A172 (cell line): Measurements from ENCODE around the gene BANP. TPM values are rescaled to one million over a fixed set of nuclear protein-coding genes. Genes with fewer than 3 reads are reported as not detected.
A peak's percentile ranks its signal among the peaks of the same experiment; 100 is the strongest.

Source experiments
- DNase-seq: peaks from one replicate; pipeline ENCODE4 v3.0.0-alpha.2; 2015; ENCODE audit warnings: low spot score
- total RNA-seq: library from RNA; depleted of rRNA; stranded (reverse); fragments of >200 nt; shearing (Covaris generic); gene quantifications from 2 replicates; pipeline ENCODE4 v1.2.3, GENCODE V29; 2014

BANP gene
- total RNA-seq, 1 experiment from 2014 or later = 25.4 TPM

- DNase-seq = no peak
Measured at GRCh38 chr16:87949071-87949744, 2.0 kb upstream of the BANP start.

- DNase-seq = no peak
Measured at GRCh38 chr16:87951552-87952538, 611 bp downstream of the BANP start.

- no peak for DNase-seq
Measured at GRCh38 chr16:87952751-87953150, 1.5 kb downstream of the BANP start.

- DNase-seq = no peak
Measured at GRCh38 chr16:87953308-87954215, 2.3 kb downstream of the BANP start.

- no peak for DNase-seq
Measured at GRCh38 chr16:87954361-87954760, 3.1 kb downstream of the BANP start.

GRCh38 chr16:87954826-87955225, 3.6 kb downstream of the BANP start:
- no peak for DNase-seq

- no peak for DNase-seq
Measured at GRCh38 chr16:87955302-87956097, 4.3 kb downstream of the BANP start.

GRCh38 chr16:87956098-87956364, 4.8 kb downstream of the BANP start:
- DNase-seq = no peak

GRCh38 chr16:87956365-87957231, 5.4 kb downstream of the BANP start:
- no peak for DNase-seq

- DNase-seq = no peak
Measured at GRCh38 chr16:87957296-87958094, 6.3 kb downstream of the BANP start.

- no peak for DNase-seq
Measured at GRCh38 chr16:87958632-87959031, 7.4 kb downstream of the BANP start.

GRCh38 chr16:87959391-87959990, 8.3 kb downstream of the BANP start:
- DNase-seq = no peak

- no peak for DNase-seq
Measured at GRCh38 chr16:87960296-87960695, 9.1 kb downstream of the BANP start.

GRCh38 chr16:87960852-87961251, 9.6 kb downstream of the BANP start:
- no peak for DNase-seq

GRCh38 chr16:87961623-87962022, 10.4 kb downstream of the BANP start:
- no peak for DNase-seq

- peak; percentile 89 for DNase-seq
Measured at GRCh38 chr16:87963400-87963799, 12.2 kb downstream of the BANP start.

- no peak for DNase-seq
Measured at GRCh38 chr16:87964049-87964659, 12.9 kb downstream of the BANP start.

- no peak for DNase-seq
Measured at GRCh38 chr16:87965417-87965816, 14.2 kb downstream of the BANP start.
